Natural killer cell (primary cell): ENCODE measurements around the gene PERM1. TPM values are rescaled to one million over a fixed set of nuclear protein-coding genes. Genes with fewer than 3 reads are reported as not detected.

Experiments
- ATAC-seq, 3 donors: fragments of 150-1000 bp in 2 of 3; fragments of 200-7000 bp in 1 of 3; cut with Tn5 transposase; 1 replicate in 1 of 3; 2 replicates in 2 of 3; pipeline ENCODE4 v1.10.0; 2021; ENCODE audit warnings: mild to moderate bottlenecking in 2 of 3, moderate library complexity in 2 of 3
- DNase-seq, 2 donors: peaks; one replicate each; pipeline versions ENCODE4 v3.0.0 to v3.0.0-alpha.2; 2013 to 2021; ENCODE audit warnings: mixed read lengths in 1 of 2
- H3K27ac ChIP-seq: one replicate; pipeline ENCODE4 v1.5.1; 2013; ENCODE audit warnings: mild to moderate bottlenecking, low read length
- H3K27me3 ChIP-seq: one replicate; pipeline ENCODE4 v1.6.1; 2013; ENCODE audit warnings: low read length; ENCODE audit not compliant: control insufficient read depth, insufficient read depth
- H3K36me3 ChIP-seq: one replicate; pipeline ENCODE4 v1.6.1; 2013; ENCODE audit warnings: low read length; ENCODE audit not compliant: control insufficient read depth, insufficient read depth
- H3K4me1 ChIP-seq: one replicate; pipeline ENCODE4 v1.6.1; 2013; ENCODE audit warnings: low read length; ENCODE audit not compliant: control insufficient read depth, insufficient read depth
- H3K4me3 ChIP-seq: one replicate; pipeline ENCODE4 v1.5.1; 2013; ENCODE audit warnings: low read length
- H3K9me3 ChIP-seq: one replicate; pipeline ENCODE4 v1.6.1; 2013; ENCODE audit warnings: low read length; ENCODE audit not compliant: control insufficient read depth, insufficient read depth
- H3K27ac Mint-ChIP-seq, 2 donors: one replicate each; pipeline ENCODE4 v1.8.0; 2022; ENCODE audit warnings: mild to moderate bottlenecking in 2 of 2, mixed read lengths in 2 of 2, moderate library complexity in 1 of 2
- H3K27me3 Mint-ChIP-seq, 2 donors: one replicate each; pipeline ENCODE4 v1.8.0; 2022; ENCODE audit warnings: low read depth in 2 of 2, mixed read lengths in 2 of 2
- H3K36me3 Mint-ChIP-seq: one replicate; pipeline ENCODE4 v1.8.0; 2022; ENCODE audit warnings: mixed read lengths
- H3K4me1 Mint-ChIP-seq, 2 donors: one replicate each; pipeline ENCODE4 v1.8.0; 2022; ENCODE audit warnings: mixed read lengths in 2 of 2
- H3K4me3 Mint-ChIP-seq: one replicate; pipeline ENCODE4 v1.8.0; 2022; ENCODE audit warnings: mild to moderate bottlenecking, moderate library complexity, mixed read lengths
- H3K9me3 Mint-ChIP-seq, 2 donors: one replicate each; pipeline ENCODE4 v1.8.0; 2022; ENCODE audit warnings: mixed read lengths in 2 of 2
- CTCF ChIP-seq: fragments of 200-600 bp; IDR thresholded peaks from one replicate; pipeline ENCODE4 v1.8.0; 2022; ENCODE audit warnings: antibody characterized with exemption
- WGBS: methylation state at CpG from one replicate; pipeline ENCODE4 v1.1.7; 2013; ENCODE audit warnings: missing lambda C conversion rate; ENCODE audit not compliant: insufficient coverage; 5-methylcytosine and 5-hydroxymethylcytosine counted together
- intact Hi-C: fragments of 100-400 bp; cut with micrococcal nuclease; formaldehyde crosslinking; loops from one replicate; pipeline ENCODE4 v1.14.2; 2022
- total RNA-seq, 4 donors: library from RNA; stranded (reverse); fragments of 120-200 nt in 1 of 4; gene quantifications; one replicate each; pipeline versions ENCODE4 v1.2.3 to v1.2.4, GENCODE V29; 2013 to 2022

The PERM1 gene
- total RNA-seq, 3 donors from 2014 or later (not counting 1 experiment from before 2014, with no cell fraction given): not detected

DNA sequence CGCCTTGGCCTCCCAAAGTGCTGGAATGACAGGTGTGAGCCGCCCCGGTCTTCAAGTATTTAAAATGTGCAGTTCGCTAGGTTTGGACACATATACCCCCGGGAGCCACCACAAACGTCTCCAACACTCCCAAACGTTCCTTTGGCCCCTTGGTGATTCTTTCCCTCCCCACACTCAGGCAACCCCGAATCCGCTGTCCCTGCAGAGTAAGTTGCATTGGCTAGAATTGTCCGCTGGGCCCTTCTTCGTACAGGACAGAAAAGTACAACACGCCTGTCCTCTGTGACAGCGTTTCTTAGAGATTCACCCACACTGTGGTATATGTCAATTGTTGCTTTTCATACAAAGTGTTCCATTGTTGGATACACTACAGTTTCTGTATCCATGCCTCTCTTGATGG, 3.2 kb upstream of the PERM1 start:
- Mint-ChIP-seq H3K4me1 (no peaks in the 10 kb centered on the region), H3K27ac (no peak overlapping the region), H3K9me3 (no peaks in the 10 kb centered on the region), H3K4me3 (no peak overlapping the region), H3K27me3 (peaks cover 30 to 37% of the 10 kb centered on the region in 2 donors), H3K36me3 (no peaks in the 10 kb centered on the region)
- Histone ChIP-seq H3K27me3 (no peaks in the 10 kb centered on the region), H3K9me3 (no peaks in the 10 kb centered on the region), H3K4me3 (no peak overlapping the region), H3K36me3 (no peaks in the 10 kb centered on the region), H3K27ac (no peak overlapping the region), H3K4me1 (no peaks in the 10 kb centered on the region)
- no peak for ATAC-seq
- no peak for TF ChIP-seq CTCF
- no peak for DNase-seq
- intact Hi-C loops: no loop called here
- 80% methylated on average over 13 of the region's 13 CpGs for WGBS

DNA sequence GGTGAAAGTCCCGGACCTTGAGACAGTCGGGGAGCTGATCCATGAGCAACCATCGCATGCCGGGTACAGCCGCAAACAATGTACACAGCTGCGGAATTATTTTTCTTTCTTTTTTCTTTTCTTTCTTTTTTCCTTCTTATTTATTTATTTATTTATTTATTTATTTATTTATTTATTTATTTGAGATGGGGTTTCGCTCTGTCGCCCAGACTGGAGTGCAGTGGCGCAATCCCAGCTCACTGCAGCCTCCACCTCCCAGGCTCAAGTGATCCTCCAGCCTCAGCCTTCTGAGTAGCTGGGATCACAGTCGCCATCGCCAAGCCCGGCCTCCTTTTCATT, 2.6 kb upstream of the PERM1 start:
- DNase-seq (no peak), ATAC-seq (no peak)
- Histone ChIP-seq H3K4me3 (no peak overlapping the region), H3K27ac (no peak overlapping the region), H3K4me1 (no peaks in the 10 kb centered on the region), H3K9me3 (no peaks in the 10 kb centered on the region), H3K27me3 (no peaks in the 10 kb centered on the region), H3K36me3 (no peaks in the 10 kb centered on the region)
- H3K4me3 Mint-ChIP-seq: no peak overlapping the region
- H3K4me1 Mint-ChIP-seq: no peaks in the 10 kb centered on the region
- H3K27me3 Mint-ChIP-seq: peaks cover 25 to 32% of the 10 kb centered on the region in 2 donors
- WGBS: 58% methylated on average over 8 of the region's 12 CpGs
- TF ChIP-seq CTCF: peak; percentile 70
- H3K36me3 Mint-ChIP-seq: no peaks in the 10 kb centered on the region
- H3K27ac Mint-ChIP-seq: no peak overlapping the region
- no peaks in the 10 kb centered on the region for H3K9me3 Mint-ChIP-seq
- intact Hi-C loops: loop anchor here (1.0 to 5.0 kb wide), 2 partner anchors 79 to 308 kb away; no protein-coding TSS in a partner anchor

GRCh38 chr1:983798-984475, 2.0 kb upstream of the PERM1 start:
- no peaks in the 10 kb centered on the region for H3K36me3 ChIP-seq
- H3K4me1 ChIP-seq: no peaks in the 10 kb centered on the region
- no peak overlapping the region for H3K4me3 Mint-ChIP-seq
- peak; percentile 97 for TF ChIP-seq CTCF
- H3K9me3 ChIP-seq: no peaks in the 10 kb centered on the region
- intact Hi-C loops: loop anchor here (1.0 to 5.0 kb wide), 2 partner anchors 79 to 308 kb away; no protein-coding TSS in a partner anchor
- no peaks in the 10 kb centered on the region for H3K36me3 Mint-ChIP-seq
- no peak overlapping the region for H3K27ac Mint-ChIP-seq
- no peak overlapping the region for H3K4me3 ChIP-seq
- ATAC-seq (peak; percentile 68 to 98 (median 91)), DNase-seq (peak; percentile 63 to 78)
- no peaks in the 10 kb centered on the region for H3K4me1 Mint-ChIP-seq
- H3K27me3 ChIP-seq: no peaks in the 10 kb centered on the region
- H3K9me3 Mint-ChIP-seq: no peaks in the 10 kb centered on the region
- H3K27me3 Mint-ChIP-seq: peaks cover 21 to 27% of the 10 kb centered on the region in 2 donors
- no peak overlapping the region for H3K27ac ChIP-seq
- WGBS: 20% methylated on average over 29 of the region's 29 CpGs
